CD14-positive monocyte (primary cell): ENCODE data around the gene CSNK1D. TPM values are rescaled to one million over a fixed set of nuclear protein-coding genes. Genes with fewer than 3 reads are reported as not detected.
A peak's percentile ranks its signal among the peaks of the same experiment; 100 is the strongest.

Experiments used
- DNase-seq, 3 donors: peaks; one replicate each; pipeline ENCODE4 v3.0.0-alpha.2; 2011 to 2022
- H2AFZ ChIP-seq: 2 replicates; pipeline ENCODE4 v1.6.0; 2012; ENCODE audit warnings: mild to moderate bottlenecking, low read depth, low read length, inconsistent platforms; ENCODE audit not compliant: insufficient read depth, poor library complexity, severe bottlenecking
- H3K27ac ChIP-seq, 2 donors: 1 replicate in 1 of 2; 2 replicates in 1 of 2; pipeline ENCODE4 v1.5.1; 2012 to 2013; ENCODE audit warnings: low read length in 2 of 2, control low read depth in 1 of 2, inconsistent platforms in 1 of 2, low read depth in 1 of 2, mild to moderate bottlenecking in 1 of 2
- H3K27me3 ChIP-seq, 2 donors: one replicate each; pipeline versions ENCODE4 v1.6.0 to v1.6.1; 2011 to 2013; ENCODE audit warnings: low read length in 2 of 2; ENCODE audit not compliant: control insufficient read depth in 2 of 2, insufficient read depth in 2 of 2
- H3K36me3 ChIP-seq, 2 donors: replicated peaks in 1 of 2; 1 replicate in 1 of 2; 2 replicates in 1 of 2; pipeline versions ENCODE4 v1.5.1 to v1.6.1; 2012 to 2013; ENCODE audit warnings: low read length in 2 of 2, control low read depth in 1 of 2, inconsistent platforms in 1 of 2, mild to moderate bottlenecking in 1 of 2; ENCODE audit not compliant: insufficient read depth in 2 of 2, control insufficient read depth in 1 of 2
- H3K4me1 ChIP-seq, 2 donors: 1 replicate in 1 of 2; 2 replicates in 1 of 2; pipeline versions ENCODE4 v1.5.1 to v1.6.1; 2012 to 2013; ENCODE audit warnings: low read length in 2 of 2, control low read depth in 1 of 2, inconsistent platforms in 1 of 2, mild to moderate bottlenecking in 1 of 2, moderate library complexity in 1 of 2; ENCODE audit not compliant: insufficient read depth in 2 of 2, control insufficient read depth in 1 of 2
- H3K4me2 ChIP-seq: replicated peaks from 2 replicates; pipeline ENCODE3; 2012; ENCODE audit warnings: low read length, moderate library complexity, mild to moderate bottlenecking; ENCODE audit not compliant: poor library complexity, severe bottlenecking; ENCODE audit errors: extremely low read depth
- H3K4me3 ChIP-seq, 3 experiments: fragments of 200-600 bp in 1 of 3; sonication (generic) in 1 of 3; replicated peaks in 1 of 3; 1 replicate in 2 of 3; 2 replicates in 1 of 3; pipeline ENCODE4 v1.5.1; 2011 to 2013; ENCODE audit warnings: low read length in 3 of 3, mild to moderate bottlenecking in 3 of 3, control low read depth in 2 of 3, low read depth in 2 of 3, inconsistent platforms in 1 of 3, moderate library complexity in 1 of 3
- H3K79me2 ChIP-seq: 2 replicates; pipeline ENCODE4 v1.6.0; 2012; ENCODE audit warnings: mild to moderate bottlenecking, control low read depth, inconsistent platforms, low read length, moderate library complexity; ENCODE audit not compliant: insufficient read depth
- H3K9ac ChIP-seq: 2 replicates; pipeline ENCODE4 v1.6.0; 2017; ENCODE audit warnings: low read length, mild to moderate bottlenecking; ENCODE audit not compliant: insufficient read depth, poor library complexity, severe bottlenecking
- H3K9me3 ChIP-seq, 2 donors: replicated peaks in 1 of 2; 1 replicate in 1 of 2; 2 replicates in 1 of 2; pipeline versions ENCODE4 v1.5.1 to v1.6.1; 2012 to 2013; ENCODE audit warnings: low read length in 2 of 2, control low read depth in 1 of 2; ENCODE audit not compliant: control insufficient read depth in 1 of 2, insufficient read depth in 1 of 2
- H4K20me1 ChIP-seq: 2 replicates; pipeline ENCODE4 v1.6.0; 2012; ENCODE audit warnings: mild to moderate bottlenecking, low read length, control low read depth, moderate library complexity; ENCODE audit not compliant: insufficient read depth
- H3K27ac Mint-ChIP-seq, 7 donors: one replicate each; pipeline ENCODE4 v1.8.0; 2020; ENCODE audit warnings: mild to moderate bottlenecking in 7 of 7, mixed read lengths in 7 of 7, moderate library complexity in 6 of 7, inconsistent platforms in 2 of 7
- H3K27me3 Mint-ChIP-seq, 3 donors: one replicate each; pipeline ENCODE4 v1.8.0; 2021 to 2022; ENCODE audit warnings: low read depth in 3 of 3, mild to moderate bottlenecking in 3 of 3, mixed read lengths in 3 of 3, moderate library complexity in 3 of 3, inconsistent platforms in 1 of 3
- H3K36me3 Mint-ChIP-seq, 2 donors: one replicate each; pipeline ENCODE4 v1.8.0; 2020; ENCODE audit warnings: mixed read lengths in 2 of 2, inconsistent platforms in 1 of 2, mild to moderate bottlenecking in 1 of 2
- H3K4me1 Mint-ChIP-seq: one replicate; pipeline ENCODE4 v1.8.0; 2020; ENCODE audit warnings: mild to moderate bottlenecking, mixed read lengths
- H3K4me3 Mint-ChIP-seq, 2 donors: one replicate each; pipeline ENCODE4 v1.8.0; 2020; ENCODE audit warnings: mild to moderate bottlenecking in 2 of 2, mixed read lengths in 2 of 2, moderate library complexity in 1 of 2
- H3K9me3 Mint-ChIP-seq, 7 donors: one replicate each; pipeline ENCODE4 v1.8.0; 2020 to 2022; ENCODE audit warnings: mixed read lengths in 7 of 7, mild to moderate bottlenecking in 6 of 7, moderate library complexity in 6 of 7, inconsistent platforms in 2 of 7
- CTCF ChIP-seq: fragments of 200-600 bp; IDR thresholded peaks from one replicate; pipeline ENCODE4 v1.8.0; 2022; ENCODE audit warnings: antibody characterized with exemption, mild to moderate bottlenecking
- WGBS: methylation state at CpG from one replicate; pipeline ENCODE4 v1.1.5; 2013; ENCODE audit warnings: missing lambda C conversion rate; ENCODE audit not compliant: insufficient coverage; 5-methylcytosine and 5-hydroxymethylcytosine counted together
- intact Hi-C, 2 donors: fragments of 100-400 bp; cut with micrococcal nuclease; formaldehyde crosslinking; loops; one replicate each; pipeline versions ENCODE4 v1.15.0 to v1.15.1; 2023
- polyA plus RNA-seq, 3 donors: library from polyadenylated mRNA; depleted of rRNA in 1 of 3; unstranded in 2 of 3; stranded (reverse) in 1 of 3; fragments of 300-500 nt in 2 of 3; fragments of >200 nt in 1 of 3; fragmentation: Illumina TruSeq in 2 of 3; gene quantifications; 1 replicate in 2 of 3; 2 replicates in 1 of 3; pipeline ENCODE4 v1.2.3, GENCODE V29; 2012 to 2021

Gene CSNK1D
- polyA plus RNA-seq, 3 donors = 47.0 to 299 (median 60.9) TPM

GRCh38 chr17:82318169-82318498 is 44.6 kb upstream of the CSNK1D start:
- Mint-ChIP-seq H3K9me3 (peaks cover 0 to 5% (median 3%) of the 10 kb centered on the region in 7 donors), H3K4me1 (peaks cover 28% of the 10 kb centered on the region), H3K27me3 (peaks cover 17 to 51% (median 34%) of the 10 kb centered on the region in 3 donors), H3K4me3 (no peak overlapping the region), H3K36me3 (peaks cover 9 to 11% of the 10 kb centered on the region in 2 donors), H3K27ac (no peak overlapping the region)
- H3K4me2 ChIP-seq = no peak overlapping the region
- WGBS = 97% methylated on average over 20 of the region's 20 CpGs
- H3K27me3 ChIP-seq = peaks cover 0 to 20% of the 10 kb centered on the region in 2 donors
- no peak overlapping the region for H3K9ac ChIP-seq
- intact Hi-C loops = no loop called here
- no peak overlapping the region for H3K4me3 ChIP-seq
- peaks cover 56% of the 10 kb centered on the region for H4K20me1 ChIP-seq
- no peaks in the 10 kb centered on the region for H3K79me2 ChIP-seq
- H3K27ac ChIP-seq = no peak overlapping the region
- H3K4me1 ChIP-seq = peaks cover 23 to 34% of the 10 kb centered on the region in 2 donors
- DNase-seq = no peak
- peaks cover 0 to 15% of the 10 kb centered on the region in 2 donors for H3K9me3 ChIP-seq
- peaks cover 0 to 7% of the 10 kb centered on the region in 2 donors for H3K36me3 ChIP-seq
- no peak for TF ChIP-seq CTCF
- H2AFZ ChIP-seq = no peak overlapping the region

GRCh38 chr17:82317394-82318168 is 44.1 kb upstream of the CSNK1D start, which contains the start of gene CD7:
CD7 (minus strand) TSS chr17:82317608; CDS start chr17:82317495, 113 bp downstream.
- Histone ChIP-seq H3K79me2 (no peaks in the 10 kb centered on the region), H3K4me2 (no peak within 1 kb of the TSS), H4K20me1 (peaks cover 51% of the 10 kb centered on the region), H3K9me3 (peaks cover 0 to 15% of the 10 kb centered on the region in 2 donors), H2AFZ (no peak within 1 kb of the TSS), H3K36me3 (peaks cover 0 to 7% of the 10 kb centered on the region in 2 donors), H3K9ac (no peak within 1 kb of the TSS), H3K27ac (no peak within 1 kb of the TSS), H3K4me1 (peaks cover 23 to 34% of the 10 kb centered on the region in 2 donors), H3K27me3 (peaks cover 0 to 20% of the 10 kb centered on the region in 2 donors), H3K4me3 (no peak within 1 kb of the TSS)
- H3K36me3 Mint-ChIP-seq = peaks cover 5 to 7% of the 10 kb centered on the region in 2 donors
- peaks cover 28% of the 10 kb centered on the region for H3K4me1 Mint-ChIP-seq
- TF ChIP-seq CTCF = no peak
- peak within 1 kb of the TSS; percentile 50 to 88 for H3K4me3 Mint-ChIP-seq
- peaks cover 17 to 49% (median 36%) of the 10 kb centered on the region in 3 donors for H3K27me3 Mint-ChIP-seq
- H3K27ac Mint-ChIP-seq = no peak within 1 kb of the TSS
- intact Hi-C loops = no loop called here
- 91% methylated on average over 18 of the region's 26 CpGs for WGBS
- peaks cover 0 to 5% (median 3%) of the 10 kb centered on the region in 7 donors for H3K9me3 Mint-ChIP-seq
- DNase-seq = no peak
